Measurements from ENCODE around the gene BCAS4.

DNA sequence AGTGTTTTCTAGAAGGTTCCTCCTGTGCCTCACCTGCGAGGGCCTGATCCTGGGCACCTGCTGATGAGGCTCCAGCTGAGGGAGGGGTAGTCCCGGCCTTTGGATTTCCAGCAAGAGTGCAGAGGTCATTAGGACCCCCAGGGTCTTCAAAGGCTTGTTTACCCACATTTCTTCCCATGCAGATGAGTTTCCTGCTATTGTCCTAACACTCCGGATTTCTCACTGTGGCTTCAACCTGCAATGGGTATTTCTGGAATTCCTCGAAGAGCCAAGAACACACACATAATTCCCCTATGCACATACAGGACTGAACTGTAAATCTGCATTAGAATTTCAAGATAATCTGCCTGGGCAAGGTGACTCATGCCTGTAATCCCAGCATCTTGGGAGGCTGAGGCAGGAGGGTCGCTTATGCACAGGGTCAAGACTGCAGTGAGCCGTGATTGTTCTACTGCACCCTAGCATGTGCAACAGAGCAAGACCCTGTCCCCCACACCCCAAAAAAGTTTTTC, 82.4 kb downstream of the BCAS4 start:
- TF ChIP-seq CTCF (conservative IDR thresholded peaks at IDR 0.05) = no peak
- no peak for TF ChIP-seq EZH2 (IDR thresholded peaks at IDR 0.05; ENCODE audit: low read depth)

All from PC-9 (cell line).